OCI-LY7 (cell line): ENCODE measurements around the gene SLC25A26. TPM values are rescaled to one million over a fixed set of nuclear protein-coding genes. Genes with fewer than 3 reads are reported as not detected.

Experiments used
- BruUV-seq: library from RNA; stranded (reverse); fragments of 400-500 nt; replicated peaks from 2 replicates; lab custom pipeline; 2021; lab: Mats Ljungman, UMichigan
- CTCF ChIA-PET: fragments of 300-600 bp; sonication (Branson Sonifier 250); formaldehyde crosslinking; loops from one replicate; lab custom pipeline; 2022; ENCODE audit warnings: antibody characterized with exemption; ENCODE audit not compliant: unreplicated experiment; lab: Charles Lee
- POLR2A ChIA-PET: fragments of 300-600 bp; sonication (Branson Sonifier 250); formaldehyde crosslinking; loops from one replicate; lab custom pipeline; 2022; ENCODE audit warnings: antibody characterized with exemption; lab: Charles Lee
- DNase-seq: peaks from one replicate; pipeline ENCODE4 v3.0.0-alpha.2; 2015; ENCODE audit warnings: low spot score
- H2AFZ ChIP-seq: fragments of 200-600 bp; sonication (generic), shearing (Covaris generic); 2 replicates; pipeline ENCODE4 v1.6.1; 2014; ENCODE audit warnings: mild to moderate bottlenecking, antibody characterized with exemption, low read length, moderate library complexity
- H3K27ac ChIP-seq: fragments of 200-600 bp; sonication (generic); 2 replicates; pipeline ENCODE4 v1.5.1; 2014; ENCODE audit warnings: mixed run types, low read depth, mild to moderate bottlenecking, moderate library complexity, low read length, inconsistent platforms; ENCODE audit not compliant: poor library complexity, severe bottlenecking
- H3K36me3 ChIP-seq: fragments of 200-600 bp; sonication (generic); 2 replicates; pipeline ENCODE4 v1.6.1; 2014; ENCODE audit warnings: mild to moderate bottlenecking, antibody characterized with exemption, low read length, moderate library complexity, mixed read lengths; ENCODE audit not compliant: insufficient read depth
- H3K4me1 ChIP-seq: fragments of 200-600 bp; sonication (generic); 2 replicates; pipeline ENCODE4 v1.5.1; 2014; ENCODE audit warnings: mild to moderate bottlenecking, low read length; ENCODE audit not compliant: insufficient read depth, poor library complexity, severe bottlenecking
- H3K4me2 ChIP-seq: fragments of 200-600 bp; sonication (generic); 2 replicates; pipeline ENCODE4 v1.6.1; 2014; ENCODE audit warnings: mild to moderate bottlenecking, low read length
- H3K4me3 ChIP-seq: fragments of 200-600 bp; sonication (generic); 2 replicates; pipeline ENCODE4 v1.5.1; 2014; ENCODE audit warnings: mild to moderate bottlenecking, low read depth, low read length; ENCODE audit not compliant: poor library complexity, severe bottlenecking
- H3K79me2 ChIP-seq: fragments of 200-600 bp; sonication (generic); 2 replicates; pipeline ENCODE4 v1.6.1; 2016; ENCODE audit warnings: low read depth, mild to moderate bottlenecking, low read length, moderate library complexity, mixed read lengths; ENCODE audit not compliant: insufficient read depth
- H3K9me2 ChIP-seq: fragments of 200-600 bp; sonication (generic); 2 replicates; pipeline ENCODE4 v1.6.1; 2016; ENCODE audit warnings: mild to moderate bottlenecking, low read length, mixed read lengths; ENCODE audit not compliant: insufficient read depth
- H3K9me3 ChIP-seq: fragments of 200-600 bp; sonication (generic); 2 replicates; pipeline ENCODE4 v1.6.1; 2014; ENCODE audit warnings: mild to moderate bottlenecking, mixed run types, low read length, mixed read lengths
- H4K20me1 ChIP-seq: fragments of 200-600 bp; sonication (generic); 2 replicates; pipeline ENCODE4 v1.6.1; 2014; ENCODE audit warnings: mild to moderate bottlenecking, antibody characterized with exemption, low read length, moderate library complexity, mixed read lengths; ENCODE audit not compliant: insufficient read depth
- CTCF ChIP-seq: fragments of 200-600 bp; sonication (generic); conservative IDR thresholded peaks from 2 replicates; pipeline ENCODE4 v1.5.1; 2014; ENCODE audit warnings: mild to moderate bottlenecking, antibody characterized with exemption, low read length, moderate library complexity, mixed read lengths
- EZH2phosphoT487 ChIP-seq: fragments of 200-600 bp; sonication (generic); IDR thresholded peaks from 2 replicates; pipeline ENCODE4 v1.6.1; 2018; ENCODE audit warnings: low read depth, borderline replicate concordance, mild to moderate bottlenecking, mixed run types, antibody characterized with exemption, low read length, moderate library complexity, mixed read lengths
- intact Hi-C: fragments of 100-400 bp; cut with micrococcal nuclease; formaldehyde crosslinking; loops from one replicate; pipeline ENCODE4 v1.10.0; 2022; ENCODE audit not compliant: unreplicated experiment
- total RNA-seq, 2 experiments: library from RNA; depleted of rRNA in 1 of 2; stranded (reverse); fragments of >200 nt in 1 of 2; shearing (Covaris generic) in 1 of 2; gene quantifications; 2 replicates each; pipeline ENCODE4 v1.2.3, GENCODE V29; 2014 to 2022

Gene SLC25A26
- total RNA-seq, 2 experiments from 2014 or later, result 9.8 to 14.2 TPM

GRCh38 chr3:66181764-66182163 is 39.0 kb upstream of the SLC25A26 start:
- Histone ChIP-seq H3K27ac (no peak overlapping the region), H2AFZ (no peak overlapping the region), H3K79me2 (no peaks in the 10 kb centered on the region), H3K4me3 (no peak overlapping the region), H3K9me2 (no peaks in the 10 kb centered on the region), H4K20me1 (no peaks in the 10 kb centered on the region), H3K4me2 (no peak overlapping the region), H3K36me3 (no peaks in the 10 kb centered on the region), H3K9me3 (no peaks in the 10 kb centered on the region), H3K4me1 (no peaks in the 10 kb centered on the region)
- POLR2A ChIA-PET, result interaction anchor here (0.7 to 0.8 kb wide), 2 partner anchors 12 to 488 kb away, joined by 3 to 5 read pairs; no protein-coding TSS in a partner anchor
- CTCF ChIA-PET, result no interaction called here
- no peak for TF ChIP-seq CTCF
- no peak for TF ChIP-seq EZH2phosphoT487
- no peak for DNase-seq
- no TSS peak for BruUV-seq
- intact Hi-C loops, result no loop called here

- Histone ChIP-seq H2AFZ (no peak overlapping the region), H3K4me1 (no peaks in the 10 kb centered on the region), H3K4me3 (no peak overlapping the region), H3K9me2 (no peaks in the 10 kb centered on the region), H3K36me3 (no peaks in the 10 kb centered on the region), H3K27ac (no peak overlapping the region), H3K4me2 (no peak overlapping the region), H4K20me1 (no peaks in the 10 kb centered on the region), H3K9me3 (no peaks in the 10 kb centered on the region), H3K79me2 (no peaks in the 10 kb centered on the region)
- intact Hi-C loops, result no loop called here
- POLR2A ChIA-PET, result no interaction called here
- TF ChIP-seq EZH2phosphoT487, result no peak
- TF ChIP-seq CTCF, result no peak
- BruUV-seq, result no TSS peak
- no peak for DNase-seq
- CTCF ChIA-PET, result no interaction called here
These were observed 38.6 kb upstream of the SLC25A26 start for GRCh38 chr3:66182246-66182645.

GRCh38 chr3:66186545-66186944 is 34.3 kb upstream of the SLC25A26 start:
- Histone ChIP-seq H3K9me2 (no peaks in the 10 kb centered on the region), H2AFZ (no peak overlapping the region), H3K9me3 (no peaks in the 10 kb centered on the region), H3K27ac (no peak overlapping the region), H3K4me1 (no peaks in the 10 kb centered on the region), H3K36me3 (no peaks in the 10 kb centered on the region), H3K4me3 (no peak overlapping the region), H4K20me1 (no peaks in the 10 kb centered on the region), H3K4me2 (no peak overlapping the region), H3K79me2 (no peaks in the 10 kb centered on the region)
- DNase-seq, result no peak
- intact Hi-C loops, result no loop called here
- no TSS peak for BruUV-seq
- CTCF ChIA-PET, result no interaction called here
- TF ChIP-seq CTCF (no peak), EZH2phosphoT487 (no peak)
- POLR2A ChIA-PET, result no interaction called here
